Uterus (tissue), 2 donors: Measurements from ENCODE around the gene FEM1B.

Experiments used
- POLR2A ChIP-seq, 2 donors: fragments of 450-650 bp; IDR thresholded peaks; one replicate each; pipeline ENCODE4 v1.6.1; 2016; ENCODE audit warnings: antibody characterized with exemption in 2 of 2, mild to moderate bottlenecking in 1 of 2, moderate library complexity in 1 of 2
- TF ChIP-seq, protein P1 (sequence below), 4 experiments: fragments of 200-600 bp in 2 of 4; fragments of 450-650 bp in 2 of 4; sonication (generic) in 2 of 4; IDR thresholded peaks; one replicate each; pipeline ENCODE4 v1.5.1; 2016 to 2019; ENCODE audit warnings: antibody characterized with exemption in 4 of 4, mild to moderate bottlenecking in 2 of 4, moderate library complexity in 1 of 4

DNA sequence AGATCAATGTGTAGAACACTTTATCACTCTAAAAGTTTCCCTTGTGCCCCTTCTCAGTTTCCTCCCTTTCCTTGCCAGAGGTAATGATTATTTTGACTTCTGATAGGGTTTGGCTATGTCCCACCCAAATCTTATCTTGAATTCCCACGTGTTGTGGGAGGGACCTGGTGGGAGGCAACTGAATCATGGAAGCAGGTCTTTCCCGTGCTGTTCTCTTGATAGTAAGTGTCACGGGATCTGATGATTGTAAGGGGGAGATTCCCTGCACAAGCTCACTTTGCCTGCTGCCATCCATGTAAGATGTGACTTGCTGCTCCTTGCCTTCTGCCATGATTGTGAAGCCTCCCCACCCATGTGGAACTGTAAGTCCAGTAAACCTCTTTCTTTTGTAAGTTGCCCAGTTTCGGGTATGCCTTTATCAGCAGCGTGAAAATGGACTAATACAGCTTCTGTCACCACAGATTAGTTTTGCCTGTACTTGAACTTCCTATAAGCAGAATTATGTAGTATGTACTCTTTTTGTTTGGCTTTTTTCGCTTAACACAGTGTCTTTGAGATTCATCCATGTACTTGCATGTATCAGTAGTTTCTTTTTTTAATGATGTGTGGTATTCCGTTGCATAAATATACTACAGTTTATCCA, 7.2 kb downstream of the FEM1B start:
- TF ChIP-seq, protein P1, sequence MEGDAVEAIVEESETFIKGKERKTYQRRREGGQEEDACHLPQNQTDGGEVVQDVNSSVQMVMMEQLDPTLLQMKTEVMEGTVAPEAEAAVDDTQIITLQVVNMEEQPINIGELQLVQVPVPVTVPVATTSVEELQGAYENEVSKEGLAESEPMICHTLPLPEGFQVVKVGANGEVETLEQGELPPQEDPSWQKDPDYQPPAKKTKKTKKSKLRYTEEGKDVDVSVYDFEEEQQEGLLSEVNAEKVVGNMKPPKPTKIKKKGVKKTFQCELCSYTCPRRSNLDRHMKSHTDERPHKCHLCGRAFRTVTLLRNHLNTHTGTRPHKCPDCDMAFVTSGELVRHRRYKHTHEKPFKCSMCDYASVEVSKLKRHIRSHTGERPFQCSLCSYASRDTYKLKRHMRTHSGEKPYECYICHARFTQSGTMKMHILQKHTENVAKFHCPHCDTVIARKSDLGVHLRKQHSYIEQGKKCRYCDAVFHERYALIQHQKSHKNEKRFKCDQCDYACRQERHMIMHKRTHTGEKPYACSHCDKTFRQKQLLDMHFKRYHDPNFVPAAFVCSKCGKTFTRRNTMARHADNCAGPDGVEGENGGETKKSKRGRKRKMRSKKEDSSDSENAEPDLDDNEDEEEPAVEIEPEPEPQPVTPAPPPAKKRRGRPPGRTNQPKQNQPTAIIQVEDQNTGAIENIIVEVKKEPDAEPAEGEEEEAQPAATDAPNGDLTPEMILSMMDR (IDR thresholded peaks at IDR 0.05) = no peak
- TF ChIP-seq POLR2A (IDR thresholded peaks at IDR 0.05) = no peak
